Prostate gland (tissue), 2 donors: ENCODE measurements around the gene CCNJ. TPM values are rescaled to one million over a fixed set of nuclear protein-coding genes. Genes with fewer than 3 reads are reported as not detected.
"Not testable (repeated sequence)": the region's sequence is repeated elsewhere in the genome, so short reads cannot be mapped to it uniquely, and the experiment has no call there.

Source experiments
- DNase-seq: peaks from one replicate; pipeline ENCODE4 v3.0.0-alpha.2; 2019; ENCODE audit warnings: low spot score
- H3K27ac ChIP-seq, 2 donors: fragments of 200-600 bp; sonication (generic); 2 replicates each; pipeline ENCODE4 v1.5.1; 2017 to 2019
- H3K27me3 ChIP-seq: fragments of 200-600 bp; sonication (generic); replicated peaks from 2 replicates; pipeline ENCODE4 v1.5.1; 2019; ENCODE audit not compliant: insufficient read depth
- H3K36me3 ChIP-seq, 2 donors: fragments of 200-600 bp; sonication (generic); 1 replicate in 1 of 2; 2 replicates in 1 of 2; pipeline versions ENCODE4 v1.5.1 to v1.8.1; 2017 to 2019
- H3K4me1 ChIP-seq: fragments of 200-600 bp; sonication (generic); replicated peaks from 2 replicates; pipeline ENCODE4 v1.5.1; 2019
- H3K4me3 ChIP-seq, 2 donors: fragments of 200-600 bp; sonication (generic); 2 replicates each; pipeline ENCODE4 v1.5.1; 2017 to 2019
- H3K9me3 ChIP-seq: fragments of 200-600 bp; sonication (generic); 2 replicates; pipeline ENCODE4 v1.5.1; 2017
- POLR2A ChIP-seq: fragments of 450-650 bp; IDR thresholded peaks from one replicate; pipeline ENCODE4 v1.6.1; 2016; ENCODE audit warnings: antibody characterized with exemption, mild to moderate bottlenecking
- POLR2AphosphoS5 ChIP-seq: sonication (generic); formaldehyde crosslinking; IDR thresholded peaks from one replicate; pipeline ENCODE4 v1.6.1; 2017; ENCODE audit warnings: antibody characterized with exemption
- WGBS: methylation state at CpG from one replicate; pipeline ENCODE4 v1.1.5; 2018; 5-methylcytosine and 5-hydroxymethylcytosine counted together
- intact Hi-C: fragments of 100-400 bp; cut with DNase I; formaldehyde crosslinking; loops from one replicate; pipeline ENCODE4 v1.14.2; 2022
- total RNA-seq, 2 donors: library from RNA; depleted of rRNA; stranded (reverse); fragments of >200 nt; gene quantifications; one replicate each; pipeline ENCODE4 v1.1.0, GENCODE V29; 2016
- TF ChIP-seq, protein P1 (sequence below), 4 experiments: fragments of 200-600 bp in 2 of 4; fragments of 450-650 bp in 2 of 4; sonication (generic) in 2 of 4; IDR thresholded peaks; 1 replicate in 3 of 4; 2 replicates in 1 of 4; pipeline ENCODE4 v1.5.1; 2016 to 2019; ENCODE audit warnings: antibody characterized with exemption in 4 of 4, mild to moderate bottlenecking in 2 of 4, moderate library complexity in 2 of 4

CCNJ gene
- total RNA-seq, 2 donors from 2014 or later = 6.3 to 7.5 TPM

DNA sequence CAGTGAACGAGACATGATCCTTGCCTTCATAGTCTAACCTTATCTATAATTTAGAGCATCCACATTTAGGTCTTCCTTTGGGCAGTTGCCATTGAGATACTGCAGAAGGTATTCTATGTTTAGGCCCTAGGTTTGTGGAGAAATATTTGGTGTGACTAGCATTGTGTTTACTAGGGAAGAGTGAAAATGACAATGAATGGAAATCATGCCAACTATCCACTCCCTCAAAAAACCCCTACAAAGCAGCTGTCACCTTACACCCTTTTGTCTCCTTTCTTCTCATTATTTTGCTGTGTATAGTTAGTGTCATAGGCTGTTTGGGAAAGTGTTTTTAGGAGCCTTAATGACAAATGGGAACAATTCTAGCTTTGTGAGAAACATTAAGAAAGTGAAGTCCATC lies 3.2 kb downstream of the CCNJ start:
- Histone ChIP-seq H3K36me3 (no peaks in the 10 kb centered on the region), H3K27ac (no peak overlapping the region), H3K4me1 (no peaks in the 10 kb centered on the region), H3K9me3 (no peaks in the 10 kb centered on the region), H3K27me3 (no peaks in the 10 kb centered on the region), H3K4me3 (no peak overlapping the region)
- TF ChIP-seq POLR2AphosphoS5 (no peak), POLR2A (no peak)
- TF ChIP-seq, protein P1, sequence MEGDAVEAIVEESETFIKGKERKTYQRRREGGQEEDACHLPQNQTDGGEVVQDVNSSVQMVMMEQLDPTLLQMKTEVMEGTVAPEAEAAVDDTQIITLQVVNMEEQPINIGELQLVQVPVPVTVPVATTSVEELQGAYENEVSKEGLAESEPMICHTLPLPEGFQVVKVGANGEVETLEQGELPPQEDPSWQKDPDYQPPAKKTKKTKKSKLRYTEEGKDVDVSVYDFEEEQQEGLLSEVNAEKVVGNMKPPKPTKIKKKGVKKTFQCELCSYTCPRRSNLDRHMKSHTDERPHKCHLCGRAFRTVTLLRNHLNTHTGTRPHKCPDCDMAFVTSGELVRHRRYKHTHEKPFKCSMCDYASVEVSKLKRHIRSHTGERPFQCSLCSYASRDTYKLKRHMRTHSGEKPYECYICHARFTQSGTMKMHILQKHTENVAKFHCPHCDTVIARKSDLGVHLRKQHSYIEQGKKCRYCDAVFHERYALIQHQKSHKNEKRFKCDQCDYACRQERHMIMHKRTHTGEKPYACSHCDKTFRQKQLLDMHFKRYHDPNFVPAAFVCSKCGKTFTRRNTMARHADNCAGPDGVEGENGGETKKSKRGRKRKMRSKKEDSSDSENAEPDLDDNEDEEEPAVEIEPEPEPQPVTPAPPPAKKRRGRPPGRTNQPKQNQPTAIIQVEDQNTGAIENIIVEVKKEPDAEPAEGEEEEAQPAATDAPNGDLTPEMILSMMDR (IDR thresholded peaks at IDR 0.05) = no peak
- WGBS = 88% methylated on average over 1 of the region's 1 CpG
- DNase-seq = no peak
- intact Hi-C loops = no loop called here

DNA sequence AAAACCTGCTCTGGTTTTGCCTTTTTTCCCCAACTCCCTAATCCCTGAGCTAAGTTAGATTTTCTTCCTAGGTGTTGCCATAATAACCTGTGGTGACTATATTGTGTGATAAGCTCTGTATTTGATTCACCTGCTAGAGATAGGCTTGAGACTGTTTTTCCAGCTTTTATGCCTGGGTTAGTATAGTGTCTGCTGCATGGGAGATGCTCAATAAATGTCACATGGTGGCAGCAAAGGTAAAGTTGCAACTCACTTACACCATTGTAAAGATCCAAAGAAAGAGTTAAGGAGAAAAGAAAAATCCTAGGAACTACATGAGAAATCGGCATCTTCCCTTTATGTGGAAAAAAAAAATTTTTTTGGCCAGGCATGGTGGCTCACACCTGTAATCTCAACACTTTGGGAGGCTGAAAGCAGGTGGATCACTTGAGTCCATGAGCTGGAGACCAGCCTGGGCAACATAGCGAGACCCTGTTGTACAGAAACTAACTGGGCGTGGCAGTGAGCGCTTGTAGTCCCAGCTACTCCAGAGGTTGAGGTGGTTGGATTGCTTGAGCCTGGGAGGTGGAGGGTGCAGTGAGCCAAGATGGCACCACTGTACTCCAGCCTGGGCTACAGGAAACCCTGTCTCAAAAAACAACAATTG lies 3.7 kb downstream of the CCNJ start:
- TF ChIP-seq, protein P1 (IDR thresholded peaks at IDR 0.05) = no peak
- TF ChIP-seq POLR2A (no peak), POLR2AphosphoS5 (no peak)
- intact Hi-C loops = no loop called here
- no peaks in the 10 kb centered on the region for H3K4me1 ChIP-seq
- no peaks in the 10 kb centered on the region for H3K27me3 ChIP-seq
- WGBS = 89% methylated on average over 4 of the region's 4 CpGs
- no peak overlapping the region for H3K4me3 ChIP-seq
- H3K9me3 ChIP-seq = no peaks in the 10 kb centered on the region
- no peak overlapping the region for H3K27ac ChIP-seq
- H3K36me3 ChIP-seq = no peaks in the 10 kb centered on the region
- no peak for DNase-seq

GRCh38 chr10:96047925-96048324 lies 4.5 kb downstream of the CCNJ start:
- intact Hi-C loops, H3K4me3 ChIP-seq, H3K9me3 ChIP-seq, H3K4me1 ChIP-seq, DNase-seq, H3K27ac ChIP-seq, H3K27me3 ChIP-seq, H3K36me3 ChIP-seq: not testable (repeated sequence)
- WGBS = 95% methylated on average over 3 of the region's 3 CpGs

GRCh38 chr10:96049340-96049739 lies 6.0 kb downstream of the CCNJ start:
- no peaks in the 10 kb centered on the region for H3K4me1 ChIP-seq
- H3K27ac ChIP-seq = no peak overlapping the region
- no peaks in the 10 kb centered on the region for H3K27me3 ChIP-seq
- DNase-seq = no peak
- H3K9me3 ChIP-seq = no peaks in the 10 kb centered on the region
- no peak overlapping the region for H3K4me3 ChIP-seq
- 87% methylated on average over 2 of the region's 2 CpGs for WGBS
- no peaks in the 10 kb centered on the region for H3K36me3 ChIP-seq
- TF ChIP-seq, protein P1 (IDR thresholded peaks at IDR 0.05) = no peak
- TF ChIP-seq POLR2AphosphoS5 (no peak), POLR2A (no peak)
- intact Hi-C loops = no loop called here

DNA sequence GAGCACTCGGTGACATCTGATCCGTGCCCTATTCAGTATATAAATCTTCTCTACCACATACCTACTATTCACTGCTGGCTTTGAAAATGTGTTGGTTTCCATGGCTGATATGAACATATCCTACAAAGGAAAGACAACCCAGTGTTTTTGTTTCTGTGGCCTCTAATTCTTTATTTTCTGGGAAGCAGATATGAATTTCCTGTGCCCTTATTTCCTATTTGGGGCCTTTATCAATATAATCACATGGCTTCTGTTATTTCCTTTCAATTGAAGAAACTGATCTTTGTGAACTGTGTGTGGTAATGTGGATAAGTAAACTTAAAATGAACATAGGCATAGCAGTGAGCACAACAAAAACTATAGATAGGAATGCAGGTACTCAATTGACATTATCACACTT lies 10.6 kb downstream of the CCNJ start:
- Histone ChIP-seq H3K36me3 (peaks cover 0 to 3% of the 10 kb centered on the region in 2 donors), H3K27ac (no peak overlapping the region), H3K4me1 (no peaks in the 10 kb centered on the region), H3K4me3 (no peak overlapping the region), H3K27me3 (no peaks in the 10 kb centered on the region), H3K9me3 (no peaks in the 10 kb centered on the region)
- intact Hi-C loops = no loop called here
- no peak for DNase-seq
- 52% methylated on average over 2 of the region's 2 CpGs for WGBS
- TF ChIP-seq, protein P1 (IDR thresholded peaks at IDR 0.05) = no peak
- no peak for TF ChIP-seq POLR2AphosphoS5
- no peak for TF ChIP-seq POLR2A
